Choroid plexus epithelial cell (primary cell): ENCODE data around the gene DGAT2L6.
"Not testable (repeated sequence)": the region's sequence is repeated elsewhere in the genome, so short reads cannot be mapped to it uniquely, and the experiment has no call there.

Source experiments
- DNase-seq: peaks from one replicate; pipeline ENCODE4 v3.0.0-alpha.2; 2010; ENCODE audit warnings: low read depth
- H3K4me3 ChIP-seq: 2 replicates; pipeline ENCODE4 v1.5.1; 2011; ENCODE audit warnings: low read depth, mild to moderate bottlenecking, control low read depth, low read length, moderate library complexity
- CTCF ChIP-seq: conservative IDR thresholded peaks from 2 replicates; pipeline ENCODE4 v1.5.1; 2011; ENCODE audit warnings: low read depth, mild to moderate bottlenecking, control low read depth, inconsistent platforms, low read length, moderate library complexity

Gene DGAT2L6

GRCh38 chrX:70226687-70227086, 49.4 kb downstream of the DGAT2L6 start:
- no peak overlapping the region for H3K4me3 ChIP-seq

GRCh38 chrX:70231666-70232065, 54.4 kb downstream of the DGAT2L6 start:
- DNase-seq: no peak
- no peak for TF ChIP-seq CTCF
- H3K4me3 ChIP-seq: no peak overlapping the region

More at GRCh38 chrX:70226687-70227086, 49.4 kb downstream of the DGAT2L6 start:
- TF ChIP-seq CTCF: no peak
- no peak for DNase-seq

GRCh38 chrX:70234355-70234754, 57.1 kb downstream of the DGAT2L6 start, which contains the start of gene AWAT1:
AWAT1 (plus strand) TSS chrX:70234655; CDS start chrX:70234696, 41 bp downstream.
- DNase-seq: no peak
- TF ChIP-seq CTCF: no peak
- H3K4me3 ChIP-seq: no peak within 1 kb of the TSS

- no peak for TF ChIP-seq CTCF
- no peak overlapping the region for H3K4me3 ChIP-seq
- no peak for DNase-seq
Observed at GRCh38 chrX:70240751-70241150, 63.5 kb downstream of the DGAT2L6 start.

GRCh38 chrX:70241501-70241900, 64.2 kb downstream of the DGAT2L6 start:
- no peak for TF ChIP-seq CTCF
- H3K4me3 ChIP-seq: no peak overlapping the region
- no peak for DNase-seq

- not testable (repeated sequence) for DNase-seq, H3K4me3 ChIP-seq
Observed at GRCh38 chrX:70243601-70244000, 66.3 kb downstream of the DGAT2L6 start.

- TF ChIP-seq CTCF: no peak
- no peak overlapping the region for H3K4me3 ChIP-seq
- DNase-seq: no peak
Observed at GRCh38 chrX:70244881-70245280, 67.6 kb downstream of the DGAT2L6 start.

GRCh38 chrX:70247252-70247651, 70.0 kb downstream of the DGAT2L6 start:
- no peak for DNase-seq
- H3K4me3 ChIP-seq: no peak overlapping the region
- no peak for TF ChIP-seq CTCF
